Dermis microvascular lymphatic vessel endothelial cell (primary cell): ENCODE results near the gene UCP3. TPM values are rescaled to one million over a fixed set of nuclear protein-coding genes. Genes with fewer than 3 reads are reported as not detected.

Experiments used
- DNase-seq, 2 donors: peaks; one replicate each; pipeline versions ENCODE4 v3.0.0 to v3.0.0-alpha.2; 2010; ENCODE audit warnings: low read depth in 2 of 2
- total RNA-seq: library from RNA; depleted of rRNA; stranded (reverse); fragments of >200 nt; gene quantifications from 2 replicates; pipeline ENCODE4 v1.2.1, GENCODE V29; 2014

UCP3 gene
- total RNA-seq, 1 donor from 2014 or later: under 0.01 TPM

GRCh38 chr11:73956876-73957653, 51.8 kb downstream of the UCP3 start:
- no peak for DNase-seq

GRCh38 chr11:73951797-73952196, 57.1 kb downstream of the UCP3 start:
- no peak for DNase-seq

GRCh38 chr11:73950869-73951710, 57.8 kb downstream of the UCP3 start, which contains the start of gene DNAJB13:
Gene DNAJB13 (plus strand): TSS chr11:73951026. CDS start chr11:73951070, 44 bp downstream.
- DNase-seq: peak in 1 of 2 donors; percentile 39

Other genes with a start within 250 kb of the UCP3 start
- 80.4 and 90.9 TPM in 2 replicates for gene RAB6A, start 248.0 kb downstream of the UCP3 start, total RNA-seq
- 23.9 and 34.0 TPM in 2 replicates for gene MRPL48, start 221.2 kb downstream of the UCP3 start, total RNA-seq
- 37.6 and 39.4 TPM in 2 replicates for gene COA4, start 132.2 kb downstream of the UCP3 start, total RNA-seq
- gene PAAF1, start 132.1 kb downstream of the UCP3 start, total RNA-seq: 4.5 and 6.4 TPM in 2 replicates
- gene DNAJB13, start 58.1 kb downstream of the UCP3 start, total RNA-seq: 0.13 TPM in 1 of 2 replicates, not detected in the other
- gene UCP2, start 26.2 kb downstream of the UCP3 start, total RNA-seq: 3.7 and 7.6 TPM in 2 replicates
- 7.1 and 12.5 TPM in 2 replicates for gene C2CD3, start 161.9 kb upstream of the UCP3 start, total RNA-seq
- gene PPME1, start 162.2 kb upstream of the UCP3 start, total RNA-seq: 21.3 and 22.3 TPM in 2 replicates